Activated CD8-positive, alpha-beta memory T cell treated with anti-CD3 and anti-CD28 coated beads, Interleukin-2, amount 50 U/mL, for 4 hours (primary cell): ENCODE measurements around the gene EVPLL.
"Not testable (repeated sequence)": the region's sequence is repeated elsewhere in the genome, so short reads cannot be mapped to it uniquely, and the experiment has no call there.

Source experiments
- DNase-seq: peaks from one replicate; pipeline ENCODE4 v3.0.0-alpha.2; 2020

Gene EVPLL

DNA sequence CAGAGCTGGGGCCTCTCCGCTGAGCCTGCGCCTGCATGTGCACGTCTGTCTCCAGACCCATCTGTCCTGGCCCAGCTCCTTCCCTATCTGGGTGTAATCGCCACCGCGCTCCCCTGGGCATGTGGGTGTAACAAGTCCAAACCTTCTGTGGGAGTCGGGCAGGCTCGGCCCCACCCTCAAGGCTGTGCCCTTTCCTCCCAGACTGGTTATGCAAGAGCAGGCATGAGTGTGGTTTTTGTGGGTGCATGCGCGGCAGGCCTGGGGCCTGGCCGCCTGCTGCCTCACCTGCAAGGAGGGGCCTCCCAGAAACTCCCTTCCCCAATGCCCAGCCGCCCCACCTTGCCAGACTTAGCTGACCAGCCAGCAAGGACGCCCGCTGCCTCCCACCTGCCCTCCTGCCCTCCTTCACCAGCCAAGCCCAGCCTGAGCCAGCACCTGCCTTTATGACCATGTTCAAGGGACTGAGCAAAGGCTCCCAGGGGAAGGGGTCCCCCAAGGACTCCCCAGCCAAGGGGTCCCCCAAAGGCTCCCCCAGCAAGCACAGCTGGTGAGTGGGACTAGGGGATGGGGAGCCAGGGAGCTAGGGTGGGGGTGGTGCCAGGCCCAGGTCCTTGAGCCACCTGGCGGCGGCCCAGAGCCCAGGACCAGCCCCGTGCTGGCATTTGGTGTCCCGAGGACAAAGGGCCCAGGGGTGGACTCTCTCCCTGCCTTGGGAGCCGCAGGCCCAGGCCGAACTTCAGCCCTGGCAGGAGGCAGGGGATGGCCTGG lies at the start of gene EVPLL:
TSS of gene EVPLL (plus strand) at position 342 of the 768 bp plus-strand sequence. CDS start 3,160 bp downstream, outside the sequence.
- DNase-seq = no peak

DNA sequence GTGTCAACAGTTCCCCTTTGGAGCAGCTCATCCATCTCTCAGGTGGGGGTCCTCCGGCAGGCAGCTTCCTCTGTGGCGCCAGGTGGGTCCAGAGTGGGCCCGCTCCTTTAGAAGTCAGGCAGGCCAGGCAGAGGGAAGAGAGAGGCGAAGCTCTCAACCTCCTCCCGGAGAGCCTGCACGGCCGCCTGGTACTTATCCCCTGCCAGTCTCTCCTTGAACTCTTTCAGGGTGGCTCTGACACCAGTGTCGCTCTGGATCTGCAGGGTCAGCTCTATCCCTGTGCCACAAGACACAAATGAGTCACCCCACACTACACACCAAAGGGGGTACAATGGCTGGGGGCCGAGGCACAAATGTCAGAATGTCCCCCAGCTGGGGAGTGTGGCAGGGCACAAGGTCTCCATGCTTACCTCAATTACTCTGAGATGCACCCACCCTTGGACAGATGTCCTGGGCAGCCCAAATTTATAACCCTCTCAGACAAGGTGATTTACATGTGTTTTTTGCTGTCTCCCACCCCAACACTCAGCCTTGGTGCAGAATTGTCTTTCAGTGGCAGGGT lies 48.9 kb upstream of the EVPLL start:
- no peak for DNase-seq

- DNase-seq = no peak
These were observed 45.7 kb upstream of the EVPLL start for GRCh38 chr17:18331879-18332278.

DNA sequence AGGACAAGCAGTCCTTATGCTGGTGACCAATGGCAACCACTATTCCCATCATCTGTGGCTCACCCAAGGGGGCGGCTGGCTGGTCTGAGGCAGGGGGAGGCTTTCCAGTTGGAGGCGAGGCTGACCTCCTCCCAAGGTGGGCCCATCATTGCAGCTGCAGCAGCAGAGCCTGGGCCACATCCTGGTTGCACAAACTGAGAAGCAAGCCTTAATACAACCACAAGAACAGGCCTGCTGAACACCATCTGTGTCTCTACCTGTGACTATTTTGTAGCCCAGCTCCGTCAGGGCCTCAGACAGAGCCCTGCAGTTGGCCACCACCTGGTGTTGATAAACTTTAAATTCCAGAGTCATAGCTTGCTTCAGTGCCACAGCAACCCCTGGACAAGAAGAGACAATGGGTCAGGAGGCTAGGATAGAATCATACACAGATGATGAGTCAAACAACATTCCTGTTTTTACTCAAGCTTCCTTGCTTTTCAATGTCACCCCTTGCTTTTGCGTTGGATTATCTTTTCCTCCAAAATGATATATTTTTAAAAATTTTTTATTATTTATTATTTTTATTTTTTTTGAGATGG lies 44.6 kb upstream of the EVPLL start:
- no peak for DNase-seq

GRCh38 chr17:18338158-18338557 lies 39.4 kb upstream of the EVPLL start:
- not testable (repeated sequence) for DNase-seq

- DNase-seq = no peak
These were observed 37.6 kb upstream of the EVPLL start for GRCh38 chr17:18339933-18340332.

DNA sequence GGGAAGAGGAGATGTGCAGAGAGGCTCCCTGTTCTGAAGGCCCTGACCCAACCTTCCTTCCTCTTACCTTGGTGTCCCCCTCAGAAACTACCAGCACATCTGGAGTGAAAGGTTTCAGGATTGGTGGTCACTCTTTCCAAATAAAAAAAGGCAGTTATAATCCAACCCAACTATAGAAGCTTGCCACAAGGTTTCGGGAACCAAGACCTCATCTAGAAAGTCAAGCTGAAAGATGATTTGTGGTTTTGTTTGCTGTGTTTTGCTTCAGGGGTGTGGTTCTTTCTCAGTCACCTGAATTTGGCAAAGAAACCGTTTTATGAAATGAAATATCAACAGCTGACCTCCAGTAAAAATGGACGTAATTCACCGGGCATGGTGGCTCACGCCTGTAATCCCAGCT lies 33.6 kb upstream of the EVPLL start:
- no peak for DNase-seq

DNA sequence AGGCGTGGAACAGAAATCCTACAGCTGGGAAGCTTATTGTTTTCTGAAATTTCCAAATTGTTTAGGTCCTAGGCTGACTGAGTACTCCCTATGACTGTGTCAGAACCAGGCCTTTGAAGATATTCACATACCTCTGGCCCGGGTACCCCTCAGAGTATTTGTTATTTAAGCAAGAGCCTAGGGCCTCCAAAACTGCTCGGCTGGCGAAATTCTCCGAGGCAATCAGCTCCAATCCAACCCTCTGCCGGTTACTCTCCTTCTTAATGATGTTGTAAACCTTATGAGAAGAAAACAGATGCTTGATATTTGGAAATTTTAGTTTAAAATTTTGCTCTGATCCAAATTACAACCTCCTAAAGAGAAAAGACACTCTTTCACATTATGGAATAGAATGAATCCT lies 24.0 kb upstream of the EVPLL start:
- DNase-seq = no peak

- no peak for DNase-seq
These were observed 21.0 kb upstream of the EVPLL start for GRCh38 chr17:18356624-18357023.

DNA sequence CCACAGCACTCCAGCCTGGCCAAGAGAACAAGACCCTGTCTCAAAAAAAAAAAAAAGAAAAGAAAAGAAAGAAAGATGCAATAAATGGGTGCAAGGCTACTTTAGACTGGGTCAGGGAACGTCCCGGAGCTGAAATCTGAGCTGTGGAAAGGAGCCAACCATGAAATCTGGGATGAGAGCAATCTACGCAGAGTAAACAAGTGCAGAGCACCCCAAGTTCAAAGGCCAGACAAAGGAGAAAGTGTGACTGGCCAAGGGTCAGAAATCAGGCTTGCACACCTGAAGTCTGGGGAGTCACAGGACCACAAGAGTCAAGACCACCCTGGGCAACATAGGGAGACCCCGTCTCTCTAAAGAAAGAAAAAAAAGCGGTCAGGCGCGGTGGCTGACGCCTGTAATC lies 17.1 kb upstream of the EVPLL start:
- no peak for DNase-seq

GRCh38 chr17:18361837-18362697 lies 15.5 kb upstream of the EVPLL start:
- DNase-seq = no peak

- DNase-seq = no peak
These were observed 14.9 kb upstream of the EVPLL start for GRCh38 chr17:18362698-18363100.

- peak; percentile 89 for DNase-seq
These were observed 14.2 kb upstream of the EVPLL start, which contains the start of gene SHMT1 for GRCh38 chr17:18363101-18364049. SHMT1 (minus strand) TSS chr17:18363550; CDS start chr17:18355981, 7,569 bp downstream.

- no peak for DNase-seq
These were observed 13.4 kb upstream of the EVPLL start for GRCh38 chr17:18364166-18364565.

- no peak for DNase-seq
These were observed 8.6 kb upstream of the EVPLL start for GRCh38 chr17:18368946-18369345.

DNA sequence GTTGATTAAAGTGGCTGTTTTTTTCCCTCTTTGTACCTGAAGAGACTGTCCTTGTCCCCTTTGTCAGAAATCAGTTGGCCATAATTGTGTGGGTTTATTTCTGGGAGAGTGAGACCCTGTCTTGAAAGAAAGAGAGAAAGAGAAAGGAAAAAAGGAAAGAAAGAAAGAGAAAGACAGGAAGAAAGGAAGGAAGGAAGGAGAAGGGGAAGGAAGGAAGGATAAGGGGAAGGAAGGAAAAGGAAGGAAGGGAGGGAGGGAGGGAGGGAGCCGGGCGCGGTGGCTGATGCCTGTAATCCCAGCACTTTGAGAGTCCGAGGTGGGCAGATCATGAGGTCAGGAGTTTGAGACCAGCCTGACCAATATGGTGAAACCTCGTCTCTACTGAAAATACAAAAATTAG lies 6.8 kb upstream of the EVPLL start:
- no peak for DNase-seq

GRCh38 chr17:18371455-18371854 lies 6.1 kb upstream of the EVPLL start:
- DNase-seq = no peak

DNA sequence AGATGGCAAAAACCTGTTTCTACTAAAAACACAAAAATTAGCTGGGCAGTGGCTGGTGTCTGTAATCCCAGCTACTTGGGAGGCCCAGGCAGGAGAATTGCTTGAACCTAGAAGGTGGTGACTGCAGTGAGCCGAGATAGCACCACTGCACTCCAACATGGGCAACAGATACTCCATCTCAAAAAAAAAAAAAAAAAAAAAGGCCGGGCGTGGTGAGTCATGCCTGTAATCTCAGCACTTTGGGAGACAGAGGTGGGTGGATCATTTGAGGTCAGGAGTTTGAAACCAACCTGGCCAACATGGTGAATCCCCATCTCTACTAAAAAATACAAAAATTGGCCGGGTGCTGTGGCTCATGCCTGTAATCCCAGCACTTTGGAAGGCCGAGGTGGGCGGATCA lies 4.4 kb upstream of the EVPLL start:
- DNase-seq = not testable (repeated sequence)

DNA sequence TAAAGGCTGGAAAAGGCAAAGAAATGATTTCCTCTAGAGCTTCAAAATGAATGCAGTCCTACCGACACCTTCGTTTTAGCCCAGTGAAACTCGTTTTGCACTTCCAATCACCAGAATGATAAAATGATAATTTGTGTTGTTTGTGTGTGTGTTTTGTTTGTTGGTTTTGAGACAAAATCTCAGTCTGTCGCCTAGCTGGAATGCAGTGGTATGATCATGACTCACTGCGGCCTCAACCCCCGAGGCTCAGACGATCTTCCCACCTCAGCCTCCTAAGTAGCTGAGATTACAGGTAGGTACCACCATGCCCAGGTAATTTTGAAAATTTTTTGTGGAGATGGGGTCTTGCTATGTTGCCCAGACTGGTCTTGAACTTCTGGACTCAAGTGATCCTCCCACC lies 3.4 kb upstream of the EVPLL start:
- no peak for DNase-seq

DNA sequence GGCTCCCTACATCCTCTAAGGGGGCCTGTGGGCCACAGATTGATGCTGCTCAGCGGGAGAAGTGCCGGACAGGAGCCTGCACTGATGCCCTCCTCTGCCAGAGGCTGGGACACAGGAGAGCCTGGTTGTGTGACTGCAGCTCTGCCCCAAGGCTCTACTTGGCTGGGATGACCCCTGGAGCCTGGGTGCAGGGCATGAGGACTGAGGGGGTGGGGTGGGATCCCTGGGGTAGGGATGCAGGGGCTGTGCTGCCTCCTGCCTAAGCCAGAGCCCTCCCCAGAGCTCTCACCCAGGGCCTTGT lies 577 bp downstream of the EVPLL start:
- no peak for DNase-seq

- DNase-seq = not testable (repeated sequence)
These were observed 1.0 kb downstream of the EVPLL start for GRCh38 chr17:18378614-18379013.
